SKM-1 treated with dmso at 0.1 percent for 144 hours (cell line): ENCODE data around the gene CELA2B.
A peak's percentile ranks its signal among the peaks of the same experiment; 100 is the strongest.
"Not testable (repeated sequence)": the region's sequence is repeated elsewhere in the genome, so short reads cannot be mapped to it uniquely, and the experiment has no call there.

ENCODE experiments used
- DNase-seq: peaks from one replicate; lab custom pipeline; 2025; ENCODE audit not compliant: unreplicated experiment; lab: John Stamatoyannopoulos, UW

CELA2B gene

GRCh38 chr1:15492596-15492995 lies 16.7 kb downstream of the CELA2B start:
- DNase-seq = no peak

GRCh38 chr1:15493869-15494390 lies 18.0 kb downstream of the CELA2B start:
- DNase-seq = no peak

GRCh38 chr1:15500184-15501178 lies 24.6 kb downstream of the CELA2B start:
- DNase-seq = no peak

GRCh38 chr1:15501208-15502032 lies 25.5 kb downstream of the CELA2B start:
- DNase-seq = peak; percentile 54

- DNase-seq = no peak
These were observed 28.5 kb downstream of the CELA2B start for GRCh38 chr1:15504436-15504835.

- no peak for DNase-seq
These were observed 30.9 kb downstream of the CELA2B start for GRCh38 chr1:15506831-15507230.

- no peak for DNase-seq
These were observed 31.4 kb downstream of the CELA2B start for GRCh38 chr1:15507278-15507677.

GRCh38 chr1:15508700-15509487 lies 33.0 kb downstream of the CELA2B start:
- DNase-seq = no peak

- DNase-seq = no peak
These were observed 33.7 kb downstream of the CELA2B start for GRCh38 chr1:15509586-15509985.

- no peak for DNase-seq
These were observed 34.9 kb downstream of the CELA2B start for GRCh38 chr1:15510611-15511405.

GRCh38 chr1:15513192-15513591 lies 37.3 kb downstream of the CELA2B start:
- no peak for DNase-seq

- no peak for DNase-seq
These were observed 38.0 kb downstream of the CELA2B start for GRCh38 chr1:15513919-15514318.

GRCh38 chr1:15514557-15514956 lies 38.7 kb downstream of the CELA2B start:
- not testable (repeated sequence) for DNase-seq

- peak; percentile 32 for DNase-seq
These were observed 39.2 kb downstream of the CELA2B start for GRCh38 chr1:15515022-15515663.

- DNase-seq = no peak
These were observed 43.7 kb downstream of the CELA2B start for GRCh38 chr1:15519625-15520024.

GRCh38 chr1:15521206-15521906 lies 45.5 kb downstream of the CELA2B start:
- DNase-seq = not testable (repeated sequence)

GRCh38 chr1:15522551-15522950 lies 46.6 kb downstream of the CELA2B start:
- DNase-seq = no peak

- peak; percentile 5 for DNase-seq
These were observed 47.5 kb downstream of the CELA2B start for GRCh38 chr1:15523104-15524020.
